ENCODE data around the gene MINDY4.
"Not testable (repeated sequence)": the region's sequence is repeated elsewhere in the genome, so short reads cannot be mapped to it uniquely, and the experiment has no call there.

The MINDY4 gene

DNA sequence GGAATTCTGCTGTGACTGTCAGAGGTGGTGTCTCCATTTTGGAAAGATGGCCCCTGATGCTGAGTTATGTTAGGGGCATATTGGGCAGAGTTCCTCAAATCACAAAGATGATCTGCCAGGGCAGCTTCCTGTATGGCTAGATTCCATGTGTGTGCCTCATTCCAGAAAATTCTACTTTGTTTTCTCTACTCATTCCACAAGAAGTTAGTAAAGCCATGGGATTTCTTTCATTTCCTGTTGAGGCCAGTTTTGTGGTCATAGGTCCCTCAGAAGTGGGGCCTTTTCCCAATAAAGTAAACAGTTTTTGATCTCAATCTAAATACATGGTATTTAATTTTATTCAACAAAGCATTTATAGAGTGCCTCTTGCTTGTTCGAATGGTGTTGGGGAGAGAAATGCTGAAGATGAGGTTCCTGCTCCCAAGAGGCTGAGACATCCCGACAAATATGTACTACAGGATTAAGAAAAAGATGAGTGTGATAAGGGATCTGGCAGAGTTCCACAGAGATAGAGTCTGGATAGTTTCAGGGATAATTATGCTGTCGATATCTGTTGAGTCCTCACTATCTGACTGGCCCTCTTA, 33.0 kb downstream of the MINDY4 start:
- DNase-seq (ENCODE audit: low spot score) = peak; percentile 71

DNA sequence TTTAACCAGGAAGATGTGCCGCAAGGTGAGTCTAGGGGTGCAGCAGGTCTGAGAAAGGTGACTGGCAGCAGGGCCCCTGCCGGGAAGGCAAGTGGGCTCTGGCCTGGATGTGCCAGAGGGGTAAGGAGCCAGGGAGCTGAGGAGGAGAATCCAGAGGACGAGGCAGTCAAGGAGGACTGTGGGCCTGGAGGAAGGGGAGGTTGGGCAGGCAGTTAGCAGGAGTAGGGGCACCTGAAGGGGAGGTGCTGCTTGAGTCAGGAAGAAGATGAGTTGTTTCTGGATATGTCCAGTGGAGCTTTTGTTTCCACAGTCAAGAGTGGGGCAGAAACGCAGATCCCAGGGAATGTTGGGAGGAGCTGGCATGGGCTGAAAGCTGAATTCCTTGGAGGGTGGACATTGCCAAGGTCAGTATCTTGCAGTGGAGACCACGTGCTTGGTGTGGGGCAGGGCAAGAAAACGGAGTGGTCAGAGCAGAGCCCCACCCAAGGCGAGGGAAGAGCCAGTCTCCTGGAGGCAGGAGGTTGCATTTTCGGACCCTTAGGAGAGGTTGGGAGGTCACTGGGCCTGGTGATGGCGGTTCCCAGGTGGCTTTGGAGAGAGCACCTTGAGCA, 34.0 kb downstream of the MINDY4 start:
- DNase-seq (ENCODE audit: low spot score) = no peak

DNA sequence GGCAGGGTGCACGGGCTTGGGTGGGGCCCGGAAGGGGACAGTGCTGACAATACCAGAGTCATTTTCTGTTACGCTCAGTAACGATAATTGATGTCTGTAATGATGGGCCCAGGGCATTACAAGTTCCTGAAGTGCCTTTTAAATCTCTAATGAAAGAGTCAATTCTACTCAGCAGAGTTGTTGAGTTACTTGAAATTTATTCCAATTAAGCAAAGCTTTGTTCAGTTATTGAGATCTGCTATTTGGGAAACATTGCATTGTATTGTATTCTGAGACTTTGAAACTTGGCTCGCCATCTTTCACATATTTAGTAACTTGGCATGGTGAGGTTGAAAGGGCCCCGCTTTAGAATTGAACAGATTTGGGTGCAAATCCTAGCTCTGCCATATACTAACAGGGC, 34.7 kb downstream of the MINDY4 start:
- DNase-seq (ENCODE audit: low spot score) = no peak

- not testable (repeated sequence) for DNase-seq (ENCODE audit: low spot score)
Measured at GRCh38 chr7:30807477-30807876, 36.3 kb downstream of the MINDY4 start.

DNA sequence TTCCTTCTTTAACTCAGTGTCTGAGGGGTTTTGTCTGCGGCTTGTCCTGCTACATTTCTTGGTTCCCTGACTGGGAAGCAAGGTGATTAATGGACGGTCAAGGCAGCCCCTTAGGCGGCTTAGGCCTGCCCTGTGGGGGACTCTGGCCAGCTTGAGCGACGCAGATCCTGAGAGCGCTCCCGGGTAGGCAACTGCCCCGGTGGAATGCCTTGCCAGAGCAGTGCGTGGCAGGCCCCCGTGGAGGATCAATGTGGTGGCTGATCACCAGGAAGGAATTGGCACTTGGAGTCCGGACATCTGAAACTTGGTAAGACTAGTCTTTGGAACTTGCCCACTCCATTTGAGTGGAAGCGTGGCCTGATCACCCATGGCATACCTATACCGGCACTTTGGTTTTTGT, 36.7 kb downstream of the MINDY4 start:
- DNase-seq (ENCODE audit: low spot score) = not testable (repeated sequence)

GRCh38 chr7:30810986-30811385, 39.8 kb downstream of the MINDY4 start:
- no peak for DNase-seq (ENCODE audit: low spot score)

GRCh38 chr7:30812676-30813075, 41.5 kb downstream of the MINDY4 start:
- no peak for DNase-seq (ENCODE audit: low spot score)

GRCh38 chr7:30813466-30813865, 42.2 kb downstream of the MINDY4 start:
- DNase-seq (ENCODE audit: low spot score) = no peak

GRCh38 chr7:30814700-30815387, 43.6 kb downstream of the MINDY4 start:
- peak; percentile 50 for DNase-seq (ENCODE audit: low spot score)

DNA sequence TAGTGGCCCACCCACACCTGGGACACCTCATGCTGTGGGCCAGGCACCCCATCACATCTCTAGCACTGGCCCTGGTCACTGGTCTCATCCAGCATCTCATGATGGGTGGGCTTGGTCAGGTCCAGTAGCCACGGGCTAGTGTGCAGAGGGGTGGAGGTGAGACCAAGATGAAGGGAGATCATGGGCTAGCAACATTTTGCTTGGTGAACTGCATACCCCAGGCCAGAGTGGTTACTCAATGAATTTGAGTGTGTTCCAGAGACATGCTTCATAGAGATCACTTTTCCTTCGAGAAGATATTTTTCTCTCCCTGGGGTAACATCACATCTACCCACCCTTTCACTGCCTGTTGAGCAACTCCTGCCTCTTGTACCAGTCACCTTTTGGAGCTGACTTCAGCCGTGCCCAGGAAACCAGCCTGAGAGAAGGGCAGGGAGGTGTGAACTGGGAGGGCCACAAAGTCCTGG, 44.2 kb downstream of the MINDY4 start:
- DNase-seq (ENCODE audit: low spot score) = no peak

- DNase-seq (ENCODE audit: low spot score) = no peak
Measured at GRCh38 chr7:30815951-30816644, 44.9 kb downstream of the MINDY4 start.

GRCh38 chr7:30816645-30817370, 45.6 kb downstream of the MINDY4 start:
- no peak for DNase-seq (ENCODE audit: low spot score)

- peak; percentile 64 for DNase-seq (ENCODE audit: low spot score)
Measured at GRCh38 chr7:30817371-30817767, 46.2 kb downstream of the MINDY4 start.

DNA sequence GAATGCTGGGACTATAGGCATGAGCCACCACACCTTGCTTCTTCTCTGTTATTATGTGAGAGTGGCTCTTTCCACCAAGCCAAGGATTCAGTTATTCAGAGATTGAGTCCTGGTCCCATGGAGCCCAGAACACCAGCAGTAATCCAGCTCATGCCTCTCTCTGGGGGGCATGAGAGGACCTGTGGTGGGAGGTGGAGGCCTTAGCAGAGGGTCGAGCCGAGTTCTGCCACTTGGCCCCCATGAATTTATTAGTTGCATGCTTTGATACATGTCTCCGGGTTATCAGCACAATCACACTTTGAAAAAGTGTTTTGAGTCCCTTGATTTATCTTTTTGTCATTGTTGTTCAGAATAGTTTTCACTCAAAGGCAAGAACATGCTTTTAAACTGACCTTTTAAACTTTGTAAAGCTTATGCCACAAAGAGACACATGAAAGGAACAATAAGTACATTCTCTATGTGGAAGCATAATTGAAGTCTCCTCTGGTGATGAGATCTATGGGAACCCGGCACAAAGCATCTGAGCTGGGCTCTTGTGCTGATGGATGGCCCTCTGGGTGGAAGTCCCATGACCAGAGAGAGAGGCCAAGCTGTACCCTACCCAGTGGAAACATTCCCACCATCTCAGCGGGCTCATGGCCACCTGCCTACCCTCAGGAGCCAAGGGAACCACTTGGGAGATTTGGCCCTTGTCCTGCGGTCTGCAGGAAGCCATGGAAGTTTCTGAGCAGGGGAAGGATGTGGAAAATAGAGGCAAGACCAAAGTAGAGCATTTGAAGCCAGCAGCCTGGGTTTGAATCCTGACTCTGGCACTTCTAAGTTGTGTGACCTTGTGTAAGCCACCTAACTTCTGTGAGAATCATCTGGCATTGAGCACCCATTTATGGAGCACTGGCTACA, 53.9 kb downstream of the MINDY4 start:
- DNase-seq (ENCODE audit: low spot score) = no peak

DNA sequence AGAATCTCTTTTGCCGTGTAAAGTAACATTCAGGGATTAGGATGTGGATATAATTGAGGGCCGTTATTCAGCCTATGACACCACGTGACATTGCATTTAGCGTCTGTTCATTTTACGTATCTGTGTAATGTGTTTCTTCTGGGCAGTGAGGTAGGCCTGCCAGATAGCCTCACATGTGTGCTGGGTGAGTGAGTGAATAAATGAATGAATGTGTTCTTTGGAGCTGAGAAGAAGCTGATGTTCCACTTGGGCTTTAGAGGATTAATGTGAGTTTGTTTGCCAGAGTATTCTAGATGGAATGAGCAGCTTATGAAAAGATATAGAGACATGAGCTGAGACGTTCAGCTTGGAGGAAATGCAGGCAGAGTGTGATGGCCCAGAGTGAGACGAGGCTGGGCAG, 55.0 kb downstream of the MINDY4 start:
- DNase-seq (ENCODE audit: low spot score) = no peak

GRCh38 chr7:30828591-30828990, 57.4 kb downstream of the MINDY4 start:
- no peak for DNase-seq (ENCODE audit: low spot score)

DNA sequence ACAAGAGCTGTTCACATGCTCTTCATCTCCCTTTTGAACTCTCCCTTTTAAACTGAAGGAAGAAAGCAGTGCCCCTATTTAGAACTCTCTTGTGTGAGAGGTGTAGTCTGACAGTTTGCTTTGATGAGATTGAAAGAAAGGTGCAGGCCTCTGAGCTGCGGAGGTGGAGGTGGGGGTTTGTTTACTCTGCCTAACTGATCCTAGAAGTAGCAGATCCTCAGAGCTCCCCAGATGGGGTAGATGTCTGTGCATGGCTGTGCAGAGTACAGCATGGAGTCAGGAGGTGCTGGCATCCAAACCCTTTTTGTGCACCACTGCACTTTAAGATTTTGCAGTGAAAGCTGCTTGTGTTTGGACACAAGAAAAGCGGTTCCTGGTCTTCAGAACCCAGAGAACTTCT, 58.3 kb downstream of the MINDY4 start:
- no peak for DNase-seq (ENCODE audit: low spot score)

DNA sequence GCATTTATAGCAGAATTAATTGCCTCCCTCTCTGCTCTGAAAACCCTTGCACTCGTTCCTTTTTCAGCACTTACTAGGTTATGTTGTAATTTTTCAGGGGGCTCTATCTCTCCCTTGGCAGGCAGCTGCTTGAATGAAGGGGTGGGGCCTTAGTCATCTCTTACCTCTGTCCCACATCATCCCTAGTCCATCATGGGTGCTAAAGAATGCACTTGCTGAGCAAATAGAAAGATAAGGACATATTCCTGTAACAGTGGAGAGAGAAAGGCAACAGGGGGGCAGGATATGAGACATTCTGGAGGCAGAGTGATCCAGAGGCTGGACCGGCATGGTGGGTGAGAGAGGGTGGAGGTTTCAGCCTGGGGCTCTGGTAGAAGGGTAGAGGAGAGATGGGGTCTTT, 60.0 kb downstream of the MINDY4 start:
- DNase-seq (ENCODE audit: low spot score) = no peak

GRCh38 chr7:30831936-30832335, 60.7 kb downstream of the MINDY4 start:
- no peak for DNase-seq (ENCODE audit: low spot score)

DNA sequence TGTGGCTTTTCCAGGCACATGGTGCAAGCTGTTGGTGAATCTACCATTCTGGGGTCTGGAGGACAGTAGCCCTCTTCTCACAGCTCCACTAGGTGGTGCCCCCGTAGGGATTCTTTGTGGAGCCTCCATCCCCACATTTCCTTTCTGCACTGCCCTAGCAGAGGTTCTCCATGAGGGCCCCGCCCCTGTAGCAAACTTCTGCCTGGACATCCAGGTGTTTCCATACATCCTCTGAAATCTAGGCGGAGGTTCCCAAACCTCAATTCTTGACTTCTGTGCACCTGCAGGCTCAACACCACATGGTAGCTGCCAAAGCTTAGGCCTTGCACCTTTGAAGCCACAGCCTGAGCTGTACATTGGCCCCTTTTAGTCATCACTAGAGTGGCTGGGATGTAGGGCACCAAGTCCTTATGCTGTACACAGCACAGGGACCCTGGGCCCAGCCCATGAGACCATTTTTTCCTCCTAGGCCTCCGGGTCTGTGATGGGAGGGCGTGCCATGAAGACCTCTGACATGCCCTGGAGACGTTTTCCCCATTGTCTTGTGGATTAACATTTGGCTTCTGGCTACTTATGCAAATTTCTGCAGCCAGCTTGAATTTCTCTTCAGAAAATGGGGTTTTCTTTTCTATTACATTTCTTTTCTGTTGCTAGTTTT, 62.9 kb downstream of the MINDY4 start:
- DNase-seq (ENCODE audit: low spot score) = not testable (repeated sequence)

Data from AG20443 (cell line).